ENCODE results near the gene PSMD8. TPM values are rescaled to one million over a fixed set of nuclear protein-coding genes. Genes with fewer than 3 reads are reported as not detected.
"Not testable (repeated sequence)": the region's sequence is repeated elsewhere in the genome, so short reads cannot be mapped to it uniquely, and the experiment has no call there.

Gene PSMD8
- total RNA-seq, 1 experiment from 2014 or later = 222 TPM

DNA sequence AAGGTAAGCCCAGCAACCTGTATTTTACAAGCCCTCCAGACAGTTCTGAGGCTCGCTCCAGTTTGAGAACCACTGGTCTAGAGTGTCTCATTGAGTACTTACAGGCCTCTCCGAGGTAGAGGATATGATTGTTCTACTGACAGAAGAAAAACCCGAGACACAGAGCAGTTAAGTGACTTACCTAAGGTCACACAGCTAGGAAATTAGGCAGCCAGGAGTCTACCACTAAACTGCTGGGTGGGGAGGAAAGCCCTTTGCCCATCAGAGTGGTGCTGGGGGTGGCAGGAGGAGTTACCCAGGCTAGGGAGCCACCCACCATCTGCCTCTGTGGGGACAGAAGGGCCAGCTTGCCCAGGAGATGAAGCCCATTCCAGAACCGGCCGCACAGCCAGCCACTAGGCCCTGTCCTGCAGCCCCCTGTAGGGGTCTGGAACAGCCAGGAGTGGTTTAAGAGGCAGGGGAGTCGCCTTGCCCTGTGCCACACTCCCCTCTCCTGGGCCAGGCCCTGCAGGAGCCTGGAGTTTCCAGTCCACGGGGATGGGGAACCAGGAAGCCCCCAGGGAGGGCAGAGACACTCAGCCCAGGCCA is 50.9 kb downstream of the PSMD8 start:
- no TSS peak for BruUV-seq (replicated peaks)
- no peaks in the 10 kb centered on the region for H3F3A ChIP-seq (ENCODE audit: insufficient read depth, low read depth)
- CTCF ChIA-PET = no interaction called here
- POLR2A ChIA-PET (ENCODE audit: unreplicated experiment) = interaction anchor here (0.6 kb wide), 1 partner anchor 475 kb away, joined by 5 read pairs; no protein-coding TSS in a partner anchor
- intact Hi-C loops (cut with micrococcal nuclease; ENCODE audit: unreplicated experiment) = no loop called here
- H3K27me3 ChIP-seq (ENCODE audit: insufficient read depth, low read depth) = peaks cover 11% of the 10 kb centered on the region
- H3K9me3 ChIP-seq (ENCODE audit: insufficient read depth, low read depth) = no peaks in the 10 kb centered on the region
- H3K4me2 ChIP-seq = no peak overlapping the region
- no peak for DNase-seq
- no peak for TF ChIP-seq EZH2 (IDR thresholded peaks at IDR 0.05; ENCODE audit: low read depth)
- TF ChIP-seq, protein P1, sequence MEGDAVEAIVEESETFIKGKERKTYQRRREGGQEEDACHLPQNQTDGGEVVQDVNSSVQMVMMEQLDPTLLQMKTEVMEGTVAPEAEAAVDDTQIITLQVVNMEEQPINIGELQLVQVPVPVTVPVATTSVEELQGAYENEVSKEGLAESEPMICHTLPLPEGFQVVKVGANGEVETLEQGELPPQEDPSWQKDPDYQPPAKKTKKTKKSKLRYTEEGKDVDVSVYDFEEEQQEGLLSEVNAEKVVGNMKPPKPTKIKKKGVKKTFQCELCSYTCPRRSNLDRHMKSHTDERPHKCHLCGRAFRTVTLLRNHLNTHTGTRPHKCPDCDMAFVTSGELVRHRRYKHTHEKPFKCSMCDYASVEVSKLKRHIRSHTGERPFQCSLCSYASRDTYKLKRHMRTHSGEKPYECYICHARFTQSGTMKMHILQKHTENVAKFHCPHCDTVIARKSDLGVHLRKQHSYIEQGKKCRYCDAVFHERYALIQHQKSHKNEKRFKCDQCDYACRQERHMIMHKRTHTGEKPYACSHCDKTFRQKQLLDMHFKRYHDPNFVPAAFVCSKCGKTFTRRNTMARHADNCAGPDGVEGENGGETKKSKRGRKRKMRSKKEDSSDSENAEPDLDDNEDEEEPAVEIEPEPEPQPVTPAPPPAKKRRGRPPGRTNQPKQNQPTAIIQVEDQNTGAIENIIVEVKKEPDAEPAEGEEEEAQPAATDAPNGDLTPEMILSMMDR (conservative IDR thresholded peaks at IDR 0.05) = no peak
- no peak overlapping the region for H2AFZ ChIP-seq
- no peak overlapping the region for H3K27ac ChIP-seq
- no peaks in the 10 kb centered on the region for H4K20me1 ChIP-seq (ENCODE audit: insufficient read depth)
- no peaks in the 10 kb centered on the region for H3K4me1 ChIP-seq (replicated peaks; ENCODE audit: insufficient read depth)
- H3K9me2 ChIP-seq (ENCODE audit: insufficient read depth) = no peaks in the 10 kb centered on the region
- no peaks in the 10 kb centered on the region for H3K36me3 ChIP-seq (ENCODE audit: low read depth)
- no peaks in the 10 kb centered on the region for H3K79me2 ChIP-seq (ENCODE audit: low read depth)
- H3K4me3 ChIP-seq = no peak overlapping the region

DNA sequence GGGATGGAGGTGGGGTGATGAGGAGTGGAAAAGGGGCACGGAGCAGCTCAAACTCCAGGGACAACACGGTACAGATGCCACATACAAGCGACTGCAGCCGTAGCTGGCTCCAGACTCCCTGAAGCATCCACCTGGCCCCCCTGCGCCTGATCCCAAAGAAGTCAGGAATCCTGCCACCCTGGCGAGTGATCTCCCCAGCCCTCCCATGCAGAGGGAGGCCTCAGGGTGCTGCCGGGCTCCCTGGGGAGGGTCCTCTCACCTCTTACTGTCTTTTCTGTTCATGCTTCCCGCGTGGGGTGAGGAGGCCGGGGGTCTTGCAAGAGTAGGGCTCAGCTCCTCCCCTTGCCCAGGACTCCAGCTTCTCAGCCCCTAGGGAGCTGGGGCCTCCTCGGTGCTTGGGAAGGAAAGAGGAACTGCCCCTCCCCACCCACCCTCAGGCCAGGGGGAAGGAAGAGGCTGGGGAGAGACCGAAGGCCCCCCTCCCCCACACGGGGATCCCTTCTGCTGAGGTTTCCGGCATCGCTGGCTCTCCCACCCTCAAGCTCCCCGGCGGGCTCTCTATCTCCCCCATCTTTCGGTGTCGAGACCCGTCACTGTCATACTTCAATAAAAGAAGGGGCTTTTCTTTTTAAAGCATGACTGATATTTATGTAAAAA is 51.6 kb downstream of the PSMD8 start, which contains the start of gene RASGRP4:
Gene RASGRP4 (minus strand): TSS at position 410 of the 657 bp plus-strand sequence. CDS start 128 bp downstream, at position 282.
- no peaks in the 10 kb centered on the region for H3K9me3 ChIP-seq (ENCODE audit: insufficient read depth, low read depth)
- no peak within 1 kb of the TSS for H3K4me2 ChIP-seq
- no peaks in the 10 kb centered on the region for H3K79me2 ChIP-seq (ENCODE audit: low read depth)
- peaks cover 11% of the 10 kb centered on the region for H3K27me3 ChIP-seq (ENCODE audit: insufficient read depth, low read depth)
- no peak within 1 kb of the TSS for H3K4me3 ChIP-seq
- no peaks in the 10 kb centered on the region for H3F3A ChIP-seq (ENCODE audit: insufficient read depth, low read depth)
- BruUV-seq (replicated peaks) = no TSS peak
- no peaks in the 10 kb centered on the region for H3K36me3 ChIP-seq (ENCODE audit: low read depth)
- H4K20me1 ChIP-seq (ENCODE audit: insufficient read depth) = no peaks in the 10 kb centered on the region
- TF ChIP-seq, protein P1 (conservative IDR thresholded peaks at IDR 0.05) = no peak
- no peak for TF ChIP-seq EZH2 (IDR thresholded peaks at IDR 0.05; ENCODE audit: low read depth)
- no peak within 1 kb of the TSS for H3K27ac ChIP-seq
- CTCF ChIA-PET = no interaction called here
- no peaks in the 10 kb centered on the region for H3K4me1 ChIP-seq (replicated peaks; ENCODE audit: insufficient read depth)
- H3K9me2 ChIP-seq (ENCODE audit: insufficient read depth) = no peaks in the 10 kb centered on the region
- no peak for DNase-seq
- intact Hi-C loops (cut with micrococcal nuclease; ENCODE audit: unreplicated experiment) = no loop called here
- H2AFZ ChIP-seq = no peak within 1 kb of the TSS
- POLR2A ChIA-PET (ENCODE audit: unreplicated experiment) = interaction anchor here (0.6 kb wide), 1 partner anchor 475 kb away, joined by 5 read pairs; no protein-coding TSS in a partner anchor

DNA sequence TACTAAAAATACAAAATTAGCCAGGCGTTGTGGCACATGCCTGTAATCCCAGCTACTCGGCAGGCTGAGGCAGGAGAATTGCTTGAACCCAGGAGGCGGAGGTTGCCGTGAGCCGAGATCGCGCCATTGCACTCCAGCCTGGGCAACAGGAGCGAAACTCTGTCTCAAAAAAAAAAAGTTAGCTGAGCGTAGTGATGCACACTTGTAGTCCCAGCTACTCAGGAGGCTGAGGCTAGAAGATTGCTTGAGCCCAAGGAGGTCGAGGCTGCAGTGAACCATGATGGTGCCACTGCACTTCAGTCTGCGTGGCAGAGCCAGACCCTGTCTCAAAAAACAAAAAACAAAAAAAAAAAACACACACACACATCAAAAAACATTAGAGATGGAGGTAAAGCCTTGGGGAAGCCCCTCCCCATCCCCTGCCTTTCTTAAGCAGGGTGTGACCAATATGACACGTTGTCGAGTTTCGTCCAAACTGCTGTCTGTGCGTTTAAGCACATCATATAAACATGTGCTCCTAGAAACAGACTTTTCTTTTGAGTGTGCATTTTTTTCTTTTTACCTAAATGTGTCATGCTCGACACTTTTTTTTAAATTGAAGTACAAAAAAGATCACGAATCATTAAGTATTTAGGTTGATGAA is 52.8 kb downstream of the PSMD8 start:
- H3F3A ChIP-seq (ENCODE audit: insufficient read depth, low read depth); H3K4me2 ChIP-seq; H3K79me2 ChIP-seq (ENCODE audit: low read depth); H3K9me3 ChIP-seq (ENCODE audit: insufficient read depth, low read depth); H3K9me2 ChIP-seq (ENCODE audit: insufficient read depth); H3K4me1 ChIP-seq (replicated peaks; ENCODE audit: insufficient read depth); H3K36me3 ChIP-seq (ENCODE audit: low read depth); H4K20me1 ChIP-seq (ENCODE audit: insufficient read depth); CTCF ChIA-PET; DNase-seq; H3K4me3 ChIP-seq; intact Hi-C loops (cut with micrococcal nuclease; ENCODE audit: unreplicated experiment); BruUV-seq (replicated peaks); H2AFZ ChIP-seq; H3K27ac ChIP-seq: not testable (repeated sequence)
- H3K27me3 ChIP-seq (ENCODE audit: insufficient read depth, low read depth) = peaks cover 11% of the 10 kb centered on the region
- POLR2A ChIA-PET (ENCODE audit: unreplicated experiment) = interaction anchor here (0.7 kb wide), 1 partner anchor 764 kb away, joined by 8 read pairs; no protein-coding TSS in a partner anchor
